Osteocyte (in vitro differentiated cells): ENCODE data around the gene ADAMTS2. TPM values are rescaled to one million over a fixed set of nuclear protein-coding genes. Genes with fewer than 3 reads are reported as not detected.

ENCODE experiments used
- DNase-seq: peaks from one replicate; pipeline ENCODE4 v3.0.0; 2021; ENCODE audit warnings: mixed read lengths; ENCODE audit not compliant: unreplicated experiment; ENCODE audit errors: extremely low spot score
- H3K27ac Mint-ChIP-seq: one replicate; pipeline ENCODE4 v1.8.0; 2021; ENCODE audit warnings: mild to moderate bottlenecking, mixed read lengths; ENCODE audit not compliant: unreplicated experiment
- H3K27me3 Mint-ChIP-seq: one replicate; pipeline ENCODE4 v1.8.0; 2021; ENCODE audit warnings: mixed read lengths; ENCODE audit not compliant: unreplicated experiment
- H3K36me3 Mint-ChIP-seq: one replicate; pipeline ENCODE4 v1.8.0; 2021; ENCODE audit warnings: mixed read lengths; ENCODE audit not compliant: unreplicated experiment
- H3K4me1 Mint-ChIP-seq: one replicate; pipeline ENCODE4 v1.8.0; 2021; ENCODE audit warnings: mixed read lengths; ENCODE audit not compliant: unreplicated experiment
- H3K4me3 Mint-ChIP-seq: one replicate; pipeline ENCODE4 v1.8.0; 2021; ENCODE audit warnings: mild to moderate bottlenecking, moderate library complexity, mixed read lengths; ENCODE audit not compliant: unreplicated experiment
- H3K9me3 Mint-ChIP-seq: one replicate; pipeline ENCODE4 v1.8.0; 2021; ENCODE audit warnings: mixed read lengths; ENCODE audit not compliant: unreplicated experiment
- CTCF ChIP-seq: fragments of 200-600 bp; sonication (generic); IDR thresholded peaks from 2 replicates; pipeline ENCODE4 v1.5.0; 2021; ENCODE audit warnings: antibody characterized with exemption, mild to moderate bottlenecking, moderate library complexity
- total RNA-seq: library from RNA; stranded (reverse); gene quantifications from 2 replicates; pipeline ENCODE4 v1.2.1, GENCODE V29; 2021

The ADAMTS2 gene
- total RNA-seq, 1 donor from 2014 or later, result 12.2 TPM

- no peaks in the 10 kb centered on the region for H3K27me3 Mint-ChIP-seq
- H3K27ac Mint-ChIP-seq, result no peak overlapping the region
- no peak overlapping the region for H3K4me3 Mint-ChIP-seq
- no peak for TF ChIP-seq CTCF
- H3K36me3 Mint-ChIP-seq, result no peaks in the 10 kb centered on the region
- DNase-seq, result no peak
- H3K9me3 Mint-ChIP-seq, result peaks cover 13% of the 10 kb centered on the region
- no peaks in the 10 kb centered on the region for H3K4me1 Mint-ChIP-seq
Measured at GRCh38 chr5:179212870-179213269, 132.4 kb downstream of the ADAMTS2 start.

- DNase-seq, result no peak
Measured at GRCh38 chr5:179211631-179212030, 133.6 kb downstream of the ADAMTS2 start.

GRCh38 chr5:179211068-179211467, 134.2 kb downstream of the ADAMTS2 start:
- Mint-ChIP-seq H3K36me3 (no peaks in the 10 kb centered on the region), H3K4me1 (no peaks in the 10 kb centered on the region), H3K27ac (no peak overlapping the region), H3K27me3 (no peaks in the 10 kb centered on the region), H3K4me3 (no peak overlapping the region), H3K9me3 (peaks cover 9% of the 10 kb centered on the region)
- TF ChIP-seq CTCF, result no peak
- DNase-seq, result no peak

More at GRCh38 chr5:179211631-179212030, 133.6 kb downstream of the ADAMTS2 start:
- H3K4me3 Mint-ChIP-seq, result no peak overlapping the region
- H3K27me3 Mint-ChIP-seq, result no peaks in the 10 kb centered on the region
- TF ChIP-seq CTCF, result no peak
- no peaks in the 10 kb centered on the region for H3K36me3 Mint-ChIP-seq
- no peak overlapping the region for H3K27ac Mint-ChIP-seq
- peaks cover 9% of the 10 kb centered on the region for H3K9me3 Mint-ChIP-seq
- no peaks in the 10 kb centered on the region for H3K4me1 Mint-ChIP-seq

- H3K27me3 Mint-ChIP-seq, result no peaks in the 10 kb centered on the region
- TF ChIP-seq CTCF, result no peak
- H3K9me3 Mint-ChIP-seq, result peaks cover 5% of the 10 kb centered on the region
- no peaks in the 10 kb centered on the region for H3K36me3 Mint-ChIP-seq
- H3K4me1 Mint-ChIP-seq, result no peaks in the 10 kb centered on the region
- no peak for DNase-seq
- no peak overlapping the region for H3K4me3 Mint-ChIP-seq
- no peak overlapping the region for H3K27ac Mint-ChIP-seq
Measured at GRCh38 chr5:179210478-179210877, 134.8 kb downstream of the ADAMTS2 start.

GRCh38 chr5:179209359-179210150, 135.7 kb downstream of the ADAMTS2 start:
- no peak overlapping the region for H3K4me3 Mint-ChIP-seq
- no peak for DNase-seq
- peaks cover 4% of the 10 kb centered on the region for H3K9me3 Mint-ChIP-seq
- no peaks in the 10 kb centered on the region for H3K4me1 Mint-ChIP-seq
- H3K27me3 Mint-ChIP-seq, result no peaks in the 10 kb centered on the region
- no peak for TF ChIP-seq CTCF
- H3K27ac Mint-ChIP-seq, result no peak overlapping the region
- H3K36me3 Mint-ChIP-seq, result no peaks in the 10 kb centered on the region
